ENCODE results near the gene IL3.
A peak's percentile ranks its signal among the peaks of the same experiment; 100 is the strongest.

Gene IL3

GRCh38 chr5:132064738-132065331 is 4.4 kb downstream of the IL3 start:
- H3K4me3 ChIP-seq (ENCODE audit: low read depth, low read length) = no peak overlapping the region
- peak; percentile 45 for DNase-seq (ENCODE audit: low read depth)
- TF ChIP-seq CTCF (IDR thresholded peaks at IDR 0.05; ENCODE audit: low read depth, low read length, missing control alignments) = peak; percentile 99

GRCh38 chr5:132065351-132065937 is 5.0 kb downstream of the IL3 start:
- TF ChIP-seq CTCF (IDR thresholded peaks at IDR 0.05; ENCODE audit: low read depth, low read length, missing control alignments) = peak; percentile 64
- no peak overlapping the region for H3K4me3 ChIP-seq (ENCODE audit: low read depth, low read length)
- peak; percentile 18 for DNase-seq (ENCODE audit: low read depth)

- no peak overlapping the region for H3K4me3 ChIP-seq (ENCODE audit: low read depth, low read length)
- TF ChIP-seq CTCF (IDR thresholded peaks at IDR 0.05; ENCODE audit: low read depth, low read length, missing control alignments) = no peak
- DNase-seq (ENCODE audit: low read depth) = no peak
These were observed 5.7 kb downstream of the IL3 start for GRCh38 chr5:132065951-132066701.

GRCh38 chr5:132066871-132067270 is 6.4 kb downstream of the IL3 start:
- no peak overlapping the region for H3K4me3 ChIP-seq (ENCODE audit: low read depth, low read length)
- DNase-seq (ENCODE audit: low read depth) = no peak
- TF ChIP-seq CTCF (IDR thresholded peaks at IDR 0.05; ENCODE audit: low read depth, low read length, missing control alignments) = no peak

GRCh38 chr5:132067451-132067850 is 7.0 kb downstream of the IL3 start:
- no peak overlapping the region for H3K4me3 ChIP-seq (ENCODE audit: low read depth, low read length)
- DNase-seq (ENCODE audit: low read depth) = no peak
- TF ChIP-seq CTCF (IDR thresholded peaks at IDR 0.05; ENCODE audit: low read depth, low read length, missing control alignments) = no peak

GRCh38 chr5:132067941-132068808 is 7.7 kb downstream of the IL3 start:
- no peak for TF ChIP-seq CTCF (IDR thresholded peaks at IDR 0.05; ENCODE audit: low read depth, low read length, missing control alignments)
- no peak for DNase-seq (ENCODE audit: low read depth)
- H3K4me3 ChIP-seq (ENCODE audit: low read depth, low read length) = no peak overlapping the region

All from GM12864 (cell line).